Loucy (cell line): ENCODE results near the gene MIA.

Experiments used
- EZH2phosphoT487 ChIP-seq: fragments of 200-600 bp; IDR thresholded peaks from 2 replicates; pipeline ENCODE4 v1.6.1; 2018; ENCODE audit warnings: antibody characterized with exemption, mild to moderate bottlenecking, moderate library complexity, borderline replicate concordance
- TF ChIP-seq, protein P1 (sequence below): fragments of 200-600 bp; sonication (generic); conservative IDR thresholded peaks from 2 replicates; pipeline ENCODE4 v1.5.1; 2014; ENCODE audit warnings: mild to moderate bottlenecking, antibody characterized with exemption, low read length

DNA sequence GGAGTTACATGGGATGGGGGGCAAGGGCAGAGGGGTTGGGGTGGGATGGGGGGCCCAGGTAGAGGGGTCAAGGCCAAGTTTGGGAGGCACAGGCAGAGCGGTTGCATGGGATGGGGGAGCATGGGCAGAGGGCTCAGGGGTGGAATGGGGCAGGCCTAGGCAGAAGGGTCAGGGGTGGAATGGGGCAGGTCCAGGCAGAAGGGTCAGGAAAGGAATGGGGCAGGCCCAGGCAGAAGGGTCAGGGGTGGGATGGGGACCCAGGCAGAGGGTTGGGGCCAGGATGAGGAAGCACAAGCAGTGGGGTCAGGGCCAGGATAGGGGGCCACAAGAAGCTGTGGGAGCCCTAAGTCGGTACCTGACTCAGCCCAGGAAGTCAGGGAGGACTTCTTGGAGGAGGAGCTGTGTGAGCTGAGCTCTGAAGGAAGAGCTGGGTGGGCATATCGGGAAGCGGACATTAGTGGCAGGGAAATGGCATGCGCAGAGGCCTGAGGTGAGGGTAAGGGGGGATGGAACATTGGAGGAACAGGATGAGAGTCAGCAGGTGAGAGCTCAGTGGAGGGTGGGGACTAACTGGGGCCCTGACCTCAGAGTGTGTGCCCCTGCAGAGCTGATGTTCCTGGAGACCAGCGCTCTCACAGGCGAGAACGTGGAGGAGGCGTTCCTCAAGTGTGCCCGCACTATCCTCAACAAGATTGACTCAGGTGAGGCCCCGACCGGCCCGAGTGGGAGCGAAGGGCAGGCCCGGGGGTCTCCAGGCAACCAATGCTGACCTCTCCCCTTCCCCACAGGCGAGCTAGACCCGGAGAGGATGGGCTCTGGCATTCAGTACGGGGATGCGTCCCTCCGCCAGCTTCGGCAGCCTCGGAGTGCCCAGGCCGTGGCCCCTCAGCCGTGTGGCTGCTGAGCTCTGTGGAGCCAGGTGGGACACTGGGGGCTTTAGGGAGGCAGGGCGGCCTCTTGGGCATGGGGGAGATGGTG lies 11.0 kb downstream of the MIA start:
- TF ChIP-seq, protein P1, sequence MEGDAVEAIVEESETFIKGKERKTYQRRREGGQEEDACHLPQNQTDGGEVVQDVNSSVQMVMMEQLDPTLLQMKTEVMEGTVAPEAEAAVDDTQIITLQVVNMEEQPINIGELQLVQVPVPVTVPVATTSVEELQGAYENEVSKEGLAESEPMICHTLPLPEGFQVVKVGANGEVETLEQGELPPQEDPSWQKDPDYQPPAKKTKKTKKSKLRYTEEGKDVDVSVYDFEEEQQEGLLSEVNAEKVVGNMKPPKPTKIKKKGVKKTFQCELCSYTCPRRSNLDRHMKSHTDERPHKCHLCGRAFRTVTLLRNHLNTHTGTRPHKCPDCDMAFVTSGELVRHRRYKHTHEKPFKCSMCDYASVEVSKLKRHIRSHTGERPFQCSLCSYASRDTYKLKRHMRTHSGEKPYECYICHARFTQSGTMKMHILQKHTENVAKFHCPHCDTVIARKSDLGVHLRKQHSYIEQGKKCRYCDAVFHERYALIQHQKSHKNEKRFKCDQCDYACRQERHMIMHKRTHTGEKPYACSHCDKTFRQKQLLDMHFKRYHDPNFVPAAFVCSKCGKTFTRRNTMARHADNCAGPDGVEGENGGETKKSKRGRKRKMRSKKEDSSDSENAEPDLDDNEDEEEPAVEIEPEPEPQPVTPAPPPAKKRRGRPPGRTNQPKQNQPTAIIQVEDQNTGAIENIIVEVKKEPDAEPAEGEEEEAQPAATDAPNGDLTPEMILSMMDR, result no peak
- no peak for TF ChIP-seq EZH2phosphoT487
